Gastroesophageal sphincter (tissue), 4 donors: ENCODE results near the gene ABCG8. TPM values are rescaled to one million over a fixed set of nuclear protein-coding genes. Genes with fewer than 3 reads are reported as not detected.

Experiments
- ATAC-seq: fragments of 150-250 bp; one replicate; pipeline ENCODE4 v1.9.1; 2016; ENCODE audit warnings: mild to moderate bottlenecking, moderate library complexity
- H3K27ac ChIP-seq, 4 donors: fragments of 200-600 bp; sonication (generic) in 3 of 4; 1 replicate in 3 of 4; 2 replicates in 1 of 4; pipeline ENCODE4 v1.5.1; 2016 to 2019
- H3K27me3 ChIP-seq: fragments of 200-600 bp; sonication (generic); one replicate; pipeline ENCODE4 v1.5.1; 2019
- H3K36me3 ChIP-seq, 2 donors: fragments of 200-600 bp; sonication (generic); one replicate each; pipeline ENCODE4 v1.5.1; 2019; ENCODE audit warnings: control low read depth in 1 of 2
- H3K4me1 ChIP-seq, 3 donors: fragments of 200-600 bp; sonication (generic); 1 replicate in 2 of 3; 2 replicates in 1 of 3; pipeline ENCODE4 v1.5.1; 2016 to 2019; ENCODE audit warnings: control low read depth in 2 of 3
- H3K4me3 ChIP-seq, 2 donors: fragments of 200-600 bp; sonication (generic); one replicate each; pipeline ENCODE4 v1.5.1; 2019; ENCODE audit warnings: mild to moderate bottlenecking in 1 of 2, moderate library complexity in 1 of 2
- H3K9me3 ChIP-seq, 3 donors: fragments of 200-600 bp; sonication (generic); one replicate each; pipeline ENCODE4 v1.5.1; 2017 to 2019; ENCODE audit warnings: control low read depth in 2 of 3
- CTCF ChIP-seq, 4 experiments: fragments of 200-600 bp in 2 of 4; fragments of 450-650 bp in 2 of 4; sonication (generic) in 1 of 4; IDR thresholded peaks; one replicate each; pipeline ENCODE4 v1.5.1; 2017 to 2019; ENCODE audit warnings: antibody characterized with exemption in 4 of 4, mild to moderate bottlenecking in 2 of 4, moderate library complexity in 2 of 4
- EP300 ChIP-seq: sonication (generic); formaldehyde crosslinking; IDR thresholded peaks from one replicate; pipeline ENCODE4 v1.6.1; 2017; ENCODE audit warnings: antibody characterized with exemption, mild to moderate bottlenecking
- POLR2A ChIP-seq, 2 donors: fragments of 450-650 bp; IDR thresholded peaks; one replicate each; pipeline ENCODE4 v1.6.1; 2017; ENCODE audit warnings: antibody characterized with exemption in 2 of 2, mild to moderate bottlenecking in 2 of 2, moderate library complexity in 1 of 2
- POLR2AphosphoS5 ChIP-seq: sonication (generic); formaldehyde crosslinking; IDR thresholded peaks from one replicate; pipeline ENCODE4 v1.6.1; 2017; ENCODE audit warnings: antibody characterized with exemption
- WGBS, 2 donors: methylation state at CpG; one replicate each; pipeline ENCODE4 v1.1.5; 2018; ENCODE audit warnings: low coverage in 1 of 2; 5-methylcytosine and 5-hydroxymethylcytosine counted together
- total RNA-seq, 4 donors: library from RNA; depleted of rRNA; stranded (reverse); fragments of >200 nt; gene quantifications; one replicate each; pipeline ENCODE4 v1.1.0, GENCODE V29; 2016

ABCG8 gene
- total RNA-seq, 4 donors from 2014 or later = 0.12 TPM; not detected in 3

- H3K27ac ChIP-seq = no peak overlapping the region
- no peak overlapping the region for H3K4me3 ChIP-seq
- ATAC-seq = peak; percentile 72
- 15 to 45% methylated on average over 9 to 12 of the region's 16 CpGs for WGBS, 2 donors
- H3K36me3 ChIP-seq = no peaks in the 10 kb centered on the region
- no peaks in the 10 kb centered on the region for H3K9me3 ChIP-seq
- peaks cover 0 to 6% (median 0%) of the 10 kb centered on the region in 3 donors for H3K4me1 ChIP-seq
- TF ChIP-seq EP300 = no peak
- peak; percentile 75 to 90 (median 81) for TF ChIP-seq CTCF (IDR thresholded peaks at IDR 0.05)
- H3K27me3 ChIP-seq = peaks cover 5% of the 10 kb centered on the region
These were observed 39.2 kb downstream of the ABCG8 start for GRCh38 chr2:43877782-43878464.

- Histone ChIP-seq H3K27ac (no peak overlapping the region), H3K4me1 (peaks cover 0 to 6% (median 0%) of the 10 kb centered on the region in 3 donors), H3K36me3 (no peaks in the 10 kb centered on the region), H3K9me3 (no peaks in the 10 kb centered on the region), H3K27me3 (peaks cover 5% of the 10 kb centered on the region), H3K4me3 (no peak overlapping the region)
- TF ChIP-seq CTCF (IDR thresholded peaks at IDR 0.05) (no peak), POLR2A (IDR thresholded peaks at IDR 0.05) (no peak), POLR2AphosphoS5 (no peak), EP300 (no peak)
- no peak for ATAC-seq
- WGBS, 2 donors = 81 to 86% methylated on average over 4 of the region's 5 CpGs
These were observed 40.5 kb downstream of the ABCG8 start for GRCh38 chr2:43879261-43879660.

GRCh38 chr2:43880471-43880870 lies 41.7 kb downstream of the ABCG8 start:
- H3K9me3 ChIP-seq = no peaks in the 10 kb centered on the region
- no peak overlapping the region for H3K27ac ChIP-seq
- H3K27me3 ChIP-seq = peaks cover 5% of the 10 kb centered on the region
- no peak overlapping the region for H3K4me3 ChIP-seq
- peaks cover 0 to 6% (median 0%) of the 10 kb centered on the region in 3 donors for H3K4me1 ChIP-seq
- WGBS, 2 donors = 77 to 86% methylated on average over 8 of the region's 9 CpGs
- TF ChIP-seq POLR2A (IDR thresholded peaks at IDR 0.05) (no peak), CTCF (IDR thresholded peaks at IDR 0.05) (no peak), EP300 (no peak), POLR2AphosphoS5 (no peak)
- ATAC-seq = no peak
- H3K36me3 ChIP-seq = peaks cover 0 to 5% of the 10 kb centered on the region in 2 donors

GRCh38 chr2:43880952-43881351 lies 42.2 kb downstream of the ABCG8 start:
- H3K36me3 ChIP-seq = peaks cover 0 to 10% of the 10 kb centered on the region in 2 donors
- peaks cover 0 to 6% (median 0%) of the 10 kb centered on the region in 3 donors for H3K4me1 ChIP-seq
- H3K27me3 ChIP-seq = peaks cover 5% of the 10 kb centered on the region
- no peaks in the 10 kb centered on the region for H3K9me3 ChIP-seq
- TF ChIP-seq POLR2A (IDR thresholded peaks at IDR 0.05) (no peak), POLR2AphosphoS5 (no peak), EP300 (no peak), CTCF (IDR thresholded peaks at IDR 0.05) (no peak)
- no peak overlapping the region for H3K4me3 ChIP-seq
- H3K27ac ChIP-seq = no peak overlapping the region
- no peak for ATAC-seq
- 52 to 86% methylated on average over 3 to 4 of the region's 5 CpGs for WGBS, 2 donors

- TF ChIP-seq EP300 (no peak), POLR2AphosphoS5 (no peak), CTCF (IDR thresholded peaks at IDR 0.05) (no peak), POLR2A (IDR thresholded peaks at IDR 0.05) (no peak)
- no peak overlapping the region for H3K27ac ChIP-seq
- H3K27me3 ChIP-seq = no peaks in the 10 kb centered on the region
- H3K9me3 ChIP-seq = no peaks in the 10 kb centered on the region
- ATAC-seq = no peak
- 84 to 88% methylated on average over 4 of the region's 4 CpGs for WGBS, 2 donors
- H3K4me1 ChIP-seq = peaks cover 0 to 6% (median 0%) of the 10 kb centered on the region in 3 donors
- H3K4me3 ChIP-seq = no peak overlapping the region
- peaks cover 0 to 22% of the 10 kb centered on the region in 2 donors for H3K36me3 ChIP-seq
These were observed 43.5 kb downstream of the ABCG8 start for GRCh38 chr2:43882312-43882711.
